ENCODE measurements around the gene ACKR4.

Gene ACKR4

GRCh38 chr3:132596816-132597433, at the start of gene ACKR4:
TSS of gene ACKR4 (plus strand) at chr3:132597270. CDS start at chr3:132600398, 3,128 bp downstream.
- H3K9me3 Mint-ChIP-seq = no peaks in the 10 kb centered on the region
- H3K36me3 Mint-ChIP-seq (ENCODE audit: low read depth) = peaks cover 17% of the 10 kb centered on the region
- no peak within 1 kb of the TSS for H3K27ac Mint-ChIP-seq
- H3K4me3 Mint-ChIP-seq = peak within 1 kb of the TSS in 1 of 3 experiments; percentile 1
- H3K4me1 Mint-ChIP-seq = no peaks in the 10 kb centered on the region
- no peak for TF ChIP-seq CTCF (IDR thresholded peaks at IDR 0.05; ENCODE audit: unreplicated experiment in 3 of 3)
- no peaks in the 10 kb centered on the region for H3K27me3 Mint-ChIP-seq (ENCODE audit: low read depth)

- Mint-ChIP-seq H3K4me1 (peaks cover 5% of the 10 kb centered on the region), H3K36me3 (ENCODE audit: low read depth) (no peaks in the 10 kb centered on the region), H3K27ac (no peak overlapping the region), H3K27me3 (ENCODE audit: low read depth) (no peaks in the 10 kb centered on the region), H3K4me3 (no peak overlapping the region), H3K9me3 (no peaks in the 10 kb centered on the region)
- TF ChIP-seq CTCF (IDR thresholded peaks at IDR 0.05; ENCODE audit: unreplicated experiment in 3 of 3) = no peak
Observed at GRCh38 chr3:132549169-132549568, 47.9 kb upstream of the ACKR4 start.

GRCh38 chr3:132549890-132550578, 47.0 kb upstream of the ACKR4 start:
- H3K27me3 Mint-ChIP-seq (ENCODE audit: low read depth) = no peaks in the 10 kb centered on the region
- peak overlapping the region in 1 of 3 experiments; percentile 78 for H3K27ac Mint-ChIP-seq
- no peaks in the 10 kb centered on the region for H3K36me3 Mint-ChIP-seq (ENCODE audit: low read depth)
- no peak for TF ChIP-seq CTCF (IDR thresholded peaks at IDR 0.05; ENCODE audit: unreplicated experiment in 3 of 3)
- no peak overlapping the region for H3K4me3 Mint-ChIP-seq
- H3K9me3 Mint-ChIP-seq = no peaks in the 10 kb centered on the region
- H3K4me1 Mint-ChIP-seq = peaks cover 12% of the 10 kb centered on the region

GRCh38 chr3:132550579-132551305, 46.3 kb upstream of the ACKR4 start:
- Mint-ChIP-seq H3K27ac (peak overlapping the region in 1 of 3 experiments; percentile 78), H3K27me3 (ENCODE audit: low read depth) (no peaks in the 10 kb centered on the region), H3K36me3 (ENCODE audit: low read depth) (no peaks in the 10 kb centered on the region), H3K9me3 (no peaks in the 10 kb centered on the region), H3K4me3 (no peak overlapping the region), H3K4me1 (peaks cover 16% of the 10 kb centered on the region)
- no peak for TF ChIP-seq CTCF (IDR thresholded peaks at IDR 0.05; ENCODE audit: unreplicated experiment in 3 of 3)

GRCh38 chr3:132553826-132554225, 43.2 kb upstream of the ACKR4 start:
- no peak overlapping the region for H3K4me3 Mint-ChIP-seq
- H3K9me3 Mint-ChIP-seq = no peaks in the 10 kb centered on the region
- H3K27me3 Mint-ChIP-seq (ENCODE audit: low read depth) = no peaks in the 10 kb centered on the region
- TF ChIP-seq CTCF (IDR thresholded peaks at IDR 0.05; ENCODE audit: unreplicated experiment in 3 of 3) = no peak
- H3K27ac Mint-ChIP-seq = no peak overlapping the region
- H3K36me3 Mint-ChIP-seq (ENCODE audit: low read depth) = peaks cover 9% of the 10 kb centered on the region
- H3K4me1 Mint-ChIP-seq = peaks cover 24% of the 10 kb centered on the region

Measured in nephron (organoid).